Embryonic facial prominence (tissue), 1 donor: ENCODE measurements around the gene CARM1.
A peak's percentile ranks its signal among the peaks of the same experiment; 100 is the strongest.
"Not testable (repeated sequence)": the region's sequence is repeated elsewhere in the genome, so short reads cannot be mapped to it uniquely, and the experiment has no call there.

ENCODE experiments used
- DNase-seq: peaks from one replicate; pipeline ENCODE4 v3.0.0-alpha.2; 2016; ENCODE audit errors: extremely low spot score

The CARM1 gene

DNA sequence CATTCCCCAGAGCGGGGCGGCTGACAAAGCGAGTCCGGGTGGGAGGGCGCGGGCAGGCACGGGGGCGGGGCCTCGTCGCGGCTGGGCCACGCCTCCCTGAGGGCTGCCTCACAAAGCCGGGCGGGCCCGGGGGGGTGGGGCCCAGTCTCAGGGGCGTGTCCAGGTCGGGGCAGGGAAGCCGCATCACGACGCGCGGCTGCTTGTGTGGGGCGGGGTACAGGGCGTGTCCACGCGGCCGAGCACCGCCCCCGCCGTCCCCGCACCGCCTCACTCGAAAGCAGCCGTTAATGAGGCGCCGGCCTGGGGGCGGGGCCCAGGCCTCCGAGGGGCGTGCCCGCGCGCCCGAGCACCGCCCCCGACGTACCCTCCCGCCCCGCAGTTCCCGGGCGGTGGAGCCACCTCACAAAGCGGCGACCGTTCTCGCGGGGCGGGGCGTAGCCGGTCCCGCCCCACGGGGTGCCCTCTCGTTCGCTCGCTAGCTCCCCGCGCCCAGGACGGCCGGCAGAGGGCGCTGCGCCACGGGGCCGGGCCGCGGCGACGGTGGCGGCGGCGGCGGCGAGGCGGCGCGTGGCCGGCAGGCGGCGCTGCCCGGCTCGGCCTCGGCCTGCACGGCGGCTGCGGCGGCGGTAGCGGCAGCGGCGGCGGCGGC, at the start of gene CARM1:
CARM1 (plus strand) TSS at position 599 of the 649 bp plus-strand sequence. CDS start 150 bp downstream, outside the sequence.
- peak; percentile 96 for DNase-seq

GRCh38 chr19:10823690-10824089, 47.7 kb upstream of the CARM1 start:
- DNase-seq, result no peak

- DNase-seq, result no peak
Measured at GRCh38 chr19:10826231-10826630, 45.1 kb upstream of the CARM1 start.

GRCh38 chr19:10826846-10827245, 44.5 kb upstream of the CARM1 start:
- DNase-seq, result no peak

DNA sequence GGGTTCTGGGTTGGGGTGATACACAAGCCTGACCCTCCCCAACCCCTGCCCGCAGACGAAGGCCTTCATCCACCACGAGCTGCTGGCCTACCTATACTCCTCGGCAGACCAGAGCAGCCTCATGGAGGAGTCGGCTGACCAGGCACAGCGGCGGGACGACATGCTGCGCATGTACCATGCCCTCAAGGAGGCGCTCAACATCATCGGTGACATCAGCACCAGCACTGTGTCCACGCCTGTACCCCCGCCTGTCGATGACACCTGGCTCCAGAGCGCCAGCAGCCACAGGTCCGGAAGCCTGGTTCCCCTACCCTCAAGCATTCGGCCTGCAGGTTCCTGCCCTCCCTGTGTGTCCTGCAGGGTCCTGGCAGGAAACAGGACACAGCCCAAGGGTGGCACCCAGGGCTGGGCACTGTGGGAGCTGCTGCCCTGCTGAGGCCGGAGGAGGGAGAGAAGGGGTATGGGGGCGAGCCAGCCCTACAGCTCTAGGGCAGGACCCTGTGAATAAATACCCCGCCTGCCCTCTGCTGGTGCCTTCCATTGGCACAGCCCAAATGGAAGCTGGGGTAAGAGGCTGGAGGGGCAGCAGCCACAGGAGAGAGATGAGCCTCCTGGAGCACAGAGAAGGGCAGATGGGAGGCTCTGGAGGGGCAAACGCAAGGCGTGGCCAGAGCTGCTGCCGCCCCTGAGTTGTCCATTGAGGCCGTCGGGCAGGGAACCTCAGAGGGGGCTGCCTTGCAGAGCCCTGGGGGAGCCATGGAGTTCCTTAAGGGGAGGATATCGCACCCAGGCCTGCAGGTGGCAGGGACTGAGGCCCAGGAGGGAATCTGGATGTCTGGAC, 42.2 kb upstream of the CARM1 start:
- DNase-seq, result no peak

DNA sequence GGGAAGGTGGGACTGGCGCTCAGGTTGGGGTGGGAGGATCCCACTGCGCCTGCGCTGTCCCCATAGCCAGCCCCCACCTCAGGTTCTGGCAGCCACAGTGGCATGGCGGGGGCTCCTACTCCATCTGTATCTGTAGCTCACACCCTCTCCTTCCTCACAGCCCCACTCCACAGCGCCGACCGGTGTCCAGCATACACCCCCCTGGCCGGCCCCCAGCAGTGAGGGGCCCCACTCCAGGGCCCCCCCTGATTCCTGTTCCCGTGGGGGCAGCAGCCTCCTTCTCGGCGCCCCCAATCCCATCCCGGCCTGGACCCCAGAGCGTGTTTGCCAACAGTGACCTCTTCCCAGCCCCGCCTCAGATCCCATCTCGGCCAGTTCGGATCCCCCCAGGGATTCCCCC, 41.4 kb upstream of the CARM1 start:
- DNase-seq, result no peak

- DNase-seq, result no peak
Measured at GRCh38 chr19:10830370-10830769, 41.0 kb upstream of the CARM1 start.

GRCh38 chr19:10830931-10831779, 40.2 kb upstream of the CARM1 start:
- DNase-seq, result no peak

- no peak for DNase-seq
Measured at GRCh38 chr19:10831987-10832938, 39.1 kb upstream of the CARM1 start.

DNA sequence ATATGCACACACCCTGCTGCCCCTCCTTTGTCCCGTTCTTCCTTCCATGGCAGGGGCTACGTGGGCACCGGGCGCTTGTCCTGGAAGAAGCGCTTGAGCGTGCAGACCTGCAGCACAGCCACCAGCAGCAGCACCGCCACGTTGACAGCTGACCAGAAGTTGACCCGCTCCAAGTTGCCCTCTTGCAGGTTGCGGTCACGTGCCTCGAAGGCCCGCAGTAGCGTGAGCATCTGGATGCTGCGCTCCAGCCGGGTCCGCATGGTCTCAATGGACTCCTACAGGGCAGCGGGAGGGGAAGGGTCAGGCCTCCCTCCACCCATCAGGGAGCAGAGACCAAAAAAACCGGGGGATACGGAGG, 38.4 kb upstream of the CARM1 start:
- no peak for DNase-seq

DNA sequence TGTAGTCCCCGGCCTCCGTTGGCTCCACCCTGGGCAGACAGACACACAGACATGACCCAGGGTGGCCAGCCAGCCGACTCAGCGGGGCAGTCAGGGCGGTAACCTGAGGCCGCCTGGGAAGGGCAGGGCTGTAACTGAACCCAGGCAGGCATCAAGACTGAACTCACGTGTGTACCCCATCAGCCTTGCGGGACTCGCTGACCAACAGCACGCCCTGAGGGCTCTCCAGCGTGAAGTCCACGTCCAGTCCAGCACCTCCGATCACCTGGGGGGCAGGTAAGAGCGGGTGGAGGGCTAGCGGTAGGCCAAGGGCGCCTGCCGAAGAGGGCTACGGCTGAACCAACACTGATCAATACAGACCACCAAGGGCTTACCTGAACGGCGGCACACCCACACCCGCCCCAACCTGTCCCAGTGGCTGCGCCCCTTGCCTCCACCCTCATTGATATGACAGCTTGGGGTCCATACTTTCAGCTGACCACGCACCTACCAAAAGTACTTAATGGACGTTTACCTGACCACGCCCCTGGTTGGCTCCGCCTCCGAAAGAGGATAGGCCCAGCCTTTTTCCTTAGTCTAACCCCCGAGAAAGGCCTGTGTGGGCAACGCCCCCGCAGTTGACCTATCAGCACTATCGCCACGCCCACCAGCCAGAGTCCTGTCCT, 36.1 kb upstream of the CARM1 start:
- DNase-seq, result no peak

DNA sequence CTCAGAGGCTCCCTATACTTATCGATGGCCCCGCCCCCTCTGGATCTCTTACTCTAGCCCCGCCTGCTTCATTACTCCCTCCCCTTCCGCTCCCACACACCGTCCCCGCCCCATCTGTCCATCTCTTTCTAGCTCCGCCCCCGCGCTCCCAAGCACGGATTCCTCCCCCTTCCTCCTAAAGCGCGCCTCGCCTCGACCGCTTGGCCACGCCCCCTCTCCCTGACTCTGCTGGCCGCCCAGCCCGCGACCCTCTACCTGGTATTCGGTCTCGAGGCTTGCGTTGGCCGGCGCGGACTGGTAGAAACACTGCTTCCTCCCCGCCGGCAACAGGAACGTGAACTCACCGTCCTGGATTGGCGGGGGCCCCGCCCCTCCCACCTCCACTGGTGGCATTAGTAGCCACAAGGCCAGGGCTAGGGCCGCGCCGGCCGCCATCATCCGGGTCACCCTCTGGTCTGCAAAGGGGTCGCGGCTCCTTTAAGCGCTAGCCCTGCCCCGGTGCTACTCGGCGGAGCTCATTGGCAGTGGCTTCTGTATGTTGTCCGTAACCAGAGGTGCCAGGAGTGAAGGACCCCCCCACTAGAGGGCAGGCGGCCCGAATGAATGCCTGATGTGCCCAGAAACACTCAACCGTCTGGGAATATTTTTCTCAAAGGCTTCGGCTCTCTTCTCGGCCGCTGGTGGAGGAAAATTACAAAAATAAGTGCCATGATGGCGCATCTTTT, 35.4 kb upstream of the CARM1 start, which contains the start of gene TMED1:
TMED1 (minus strand) TSS at position 459 of the 725 bp plus-strand sequence; CDS start at position 438, 21 bp downstream.
- DNase-seq, result peak; percentile 99

GRCh38 chr19:10836479-10837330, 34.6 kb upstream of the CARM1 start:
- DNase-seq, result no peak

GRCh38 chr19:10837649-10838048, 33.7 kb upstream of the CARM1 start:
- DNase-seq, result not testable (repeated sequence)

DNA sequence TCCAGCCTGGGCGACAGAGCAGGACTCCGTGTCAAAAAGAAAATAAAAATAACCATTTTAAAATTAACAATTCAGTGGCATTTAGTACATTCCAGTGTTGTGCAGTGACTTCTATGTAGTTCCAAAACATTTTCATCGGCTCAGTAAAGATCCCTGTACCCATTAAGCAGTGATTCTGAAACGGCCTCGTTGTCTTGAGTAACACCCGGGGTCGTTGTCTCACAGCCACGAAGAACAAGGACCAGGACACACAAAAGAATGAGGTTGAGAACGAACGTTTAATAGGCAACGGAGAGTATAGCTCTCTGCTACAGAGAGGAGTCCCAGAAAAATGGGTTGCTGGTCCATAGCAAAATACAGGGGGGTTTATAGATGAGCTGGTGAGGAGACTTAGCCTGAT, 33.0 kb upstream of the CARM1 start:
- DNase-seq, result no peak

- DNase-seq, result no peak
Measured at GRCh38 chr19:10839114-10840050, 32.0 kb upstream of the CARM1 start.

- no peak for DNase-seq
Measured at GRCh38 chr19:10842788-10843187, 28.6 kb upstream of the CARM1 start.
